Measurements from ENCODE around the gene YKT6.
"Not testable (repeated sequence)": the region's sequence is repeated elsewhere in the genome, so short reads cannot be mapped to it uniquely, and the experiment has no call there.

YKT6 gene

GRCh38 chr7:44172803-44173424 lies 27.9 kb upstream of the YKT6 start:
- no peak for DNase-seq

- DNase-seq = no peak
Observed at GRCh38 chr7:44173911-44174693, 26.7 kb upstream of the YKT6 start.

- not testable (repeated sequence) for DNase-seq
Observed at GRCh38 chr7:44174694-44174948, 26.2 kb upstream of the YKT6 start.

GRCh38 chr7:44175730-44176129 lies 25.0 kb upstream of the YKT6 start:
- DNase-seq = no peak

- DNase-seq = no peak
Observed at GRCh38 chr7:44176486-44176885, 24.3 kb upstream of the YKT6 start.

DNA sequence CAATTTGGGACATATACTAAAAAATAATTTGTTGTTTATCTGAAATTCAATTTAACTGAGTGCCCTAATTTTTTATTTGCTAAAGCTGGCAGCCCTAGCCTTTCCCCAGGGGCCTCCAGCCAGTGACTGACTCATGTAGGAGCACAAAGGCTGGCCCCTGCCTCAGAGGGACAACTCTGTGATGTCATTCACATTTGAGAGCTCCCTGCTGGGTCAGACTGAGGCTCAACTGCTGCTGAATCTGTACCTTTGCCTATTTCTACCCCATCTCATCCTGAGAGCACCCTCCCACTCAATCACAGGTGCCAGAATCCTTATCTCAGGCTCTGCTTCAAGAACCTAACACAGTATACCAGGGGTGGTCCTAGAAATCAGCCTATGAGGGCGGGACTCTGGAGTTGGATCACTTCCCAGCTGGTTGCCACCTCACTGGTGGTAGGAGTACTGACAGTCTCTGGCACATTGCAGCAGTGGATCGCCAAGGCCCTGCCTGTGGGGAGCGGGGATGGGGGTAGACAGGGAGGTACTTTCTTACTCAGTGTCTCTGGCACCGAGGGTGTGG lies 23.1 kb upstream of the YKT6 start:
- no peak for DNase-seq

DNA sequence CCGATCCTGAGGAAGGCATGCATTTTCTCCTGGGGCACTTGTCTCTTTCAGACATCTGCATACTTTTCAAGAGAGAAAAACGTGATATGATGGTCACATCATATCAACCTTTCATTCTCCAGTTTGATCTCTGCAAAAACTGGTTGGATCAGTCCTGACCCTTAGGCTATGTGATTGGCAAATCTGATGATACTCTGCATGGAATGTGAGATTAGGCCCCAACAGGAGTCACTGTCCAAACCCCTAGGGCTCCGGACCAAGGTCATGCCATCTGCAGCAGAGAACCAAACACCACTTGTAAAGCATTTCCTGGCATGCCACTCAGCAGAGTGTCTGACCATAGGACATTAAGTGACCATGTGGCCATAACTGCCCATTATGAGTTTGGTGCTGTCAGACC lies 20.1 kb upstream of the YKT6 start:
- DNase-seq = no peak

DNA sequence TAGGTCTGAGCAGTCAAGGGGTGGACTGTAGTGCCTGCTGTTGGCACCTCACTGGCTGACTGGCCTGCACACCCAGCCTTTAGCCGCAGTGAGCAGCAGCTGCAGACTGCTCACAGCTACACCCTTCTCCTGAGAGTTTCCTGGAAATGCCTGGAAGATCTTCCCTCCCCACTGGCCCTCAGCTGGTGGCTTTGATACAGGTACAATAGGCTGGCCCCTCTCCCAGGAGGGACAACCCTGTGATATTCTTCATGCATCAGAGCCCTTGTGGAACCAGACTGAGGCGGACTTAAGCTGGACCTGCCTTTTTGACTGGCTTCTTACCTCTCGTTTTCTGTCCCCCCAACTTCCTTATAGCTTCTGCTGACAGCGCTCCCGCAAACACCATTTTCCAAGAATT lies 18.0 kb upstream of the YKT6 start:
- DNase-seq = no peak

DNA sequence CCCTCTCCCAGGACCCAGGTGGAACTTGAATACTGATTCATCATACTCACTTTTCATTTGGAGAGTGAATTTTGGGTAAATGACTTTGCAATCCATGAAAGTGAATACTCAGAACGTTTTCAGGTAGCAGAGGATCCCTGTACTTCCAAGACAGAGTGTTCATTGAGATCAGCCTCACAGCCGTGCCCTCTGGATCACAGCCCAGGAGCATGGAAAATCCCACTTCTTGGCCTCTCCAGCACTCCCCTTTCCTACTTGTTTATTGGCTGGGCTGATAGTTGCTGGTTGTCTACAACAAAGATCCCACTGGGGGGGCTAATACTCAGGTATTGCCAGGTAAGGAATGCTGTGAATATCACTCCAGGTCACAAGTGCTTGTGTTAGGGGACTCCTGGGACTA lies 17.4 kb upstream of the YKT6 start:
- no peak for DNase-seq

GRCh38 chr7:44184206-44184872 lies 16.4 kb upstream of the YKT6 start:
- no peak for DNase-seq

GRCh38 chr7:44184873-44185446 lies 15.8 kb upstream of the YKT6 start:
- no peak for DNase-seq

- no peak for DNase-seq
Observed at GRCh38 chr7:44185729-44186128, 15.0 kb upstream of the YKT6 start.

- DNase-seq = no peak
Observed at GRCh38 chr7:44186736-44187135, 14.0 kb upstream of the YKT6 start.

- no peak for DNase-seq
Observed at GRCh38 chr7:44187636-44188416, 13.0 kb upstream of the YKT6 start.

GRCh38 chr7:44188480-44189225 lies 12.1 kb upstream of the YKT6 start:
- DNase-seq = no peak

- no peak for DNase-seq
Observed at GRCh38 chr7:44189286-44189992, 11.3 kb upstream of the YKT6 start, which contains the start of gene GCK. Gene GCK, minus strand, starts transcription at chr7:44189439. Its CDS starts 486 bp downstream, at chr7:44188953.

DNA sequence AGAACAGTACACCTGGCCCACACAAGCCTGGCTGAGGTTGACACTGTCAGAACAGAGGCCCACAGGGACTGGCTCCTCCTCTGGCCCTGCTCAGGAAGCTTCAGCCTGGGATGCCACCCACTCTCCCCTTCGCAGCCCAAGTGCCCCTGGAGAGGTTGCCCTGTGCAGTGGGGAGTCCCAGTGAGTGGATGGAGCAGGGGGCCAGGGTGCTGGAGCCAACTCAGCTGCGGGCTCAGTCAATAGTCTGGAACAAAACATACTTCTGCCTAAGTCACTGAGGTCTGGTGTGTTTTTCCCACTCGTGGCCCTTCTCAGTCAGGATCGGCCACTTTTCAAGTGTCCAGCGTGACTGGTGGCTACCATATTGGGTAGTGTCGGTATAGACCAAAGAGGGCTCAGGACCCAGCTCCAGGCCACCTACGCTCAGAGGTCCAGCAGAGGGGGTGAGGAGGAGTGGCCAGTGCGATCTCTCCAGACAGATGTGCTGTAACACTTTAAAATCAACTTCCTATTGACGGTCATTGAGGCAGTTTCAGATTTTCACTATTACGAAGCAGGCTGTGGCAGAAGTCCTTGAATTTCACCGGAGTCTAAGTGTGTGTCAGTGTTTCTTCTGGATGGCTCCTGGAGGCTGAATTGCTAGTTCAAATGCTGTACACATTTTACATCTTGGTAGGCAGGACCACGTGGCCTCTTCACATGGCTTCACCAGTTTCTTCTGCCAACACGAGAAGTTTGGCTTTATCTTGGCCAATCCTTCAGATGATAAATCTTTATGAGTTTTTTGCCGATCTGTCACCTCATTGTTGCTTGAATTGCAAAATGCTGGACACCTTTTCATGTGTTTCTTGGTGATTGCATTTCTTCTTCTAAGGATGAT lies 10.5 kb upstream of the YKT6 start:
- DNase-seq = no peak

DNA sequence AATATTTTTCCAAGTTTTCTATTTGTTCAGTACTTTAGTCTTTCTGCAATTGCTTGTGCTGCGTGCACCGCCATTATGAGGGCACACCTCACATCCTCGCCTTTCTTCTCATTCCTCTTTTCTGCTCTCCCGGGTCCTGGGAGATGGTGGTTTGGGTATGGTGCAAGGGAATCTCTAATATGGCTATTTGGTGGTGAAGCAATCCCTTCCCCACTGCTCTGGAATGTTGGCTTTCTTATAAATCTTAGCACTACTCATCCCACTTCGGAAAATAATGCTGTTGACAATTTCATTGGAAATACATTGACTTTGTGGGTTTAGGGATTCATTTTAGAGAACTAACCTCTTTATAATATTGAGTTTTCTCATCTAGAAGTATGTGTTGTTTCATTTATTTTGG lies 9.6 kb upstream of the YKT6 start:
- no peak for DNase-seq

GRCh38 chr7:44193011-44193802 lies 7.6 kb upstream of the YKT6 start:
- no peak for DNase-seq

DNA sequence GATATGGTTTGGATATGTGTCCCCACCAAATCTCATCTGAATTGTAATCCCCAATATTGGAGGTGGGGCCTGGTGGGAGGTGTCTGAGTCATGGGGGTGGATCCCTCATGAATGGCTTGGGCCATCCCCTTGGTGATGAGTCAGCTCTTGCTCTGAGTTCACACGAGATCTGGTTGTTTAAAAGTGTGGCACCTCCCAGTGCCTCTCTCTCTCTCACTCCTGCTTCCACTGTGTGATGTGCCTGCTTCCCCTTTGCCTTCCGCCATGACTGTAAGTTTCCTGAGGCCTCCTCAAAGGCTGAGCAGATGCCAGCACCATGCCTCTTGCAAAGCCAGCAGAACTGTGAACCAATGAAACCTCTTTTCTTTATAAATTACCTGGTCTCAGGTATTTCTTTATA lies 6.7 kb upstream of the YKT6 start:
- no peak for DNase-seq

Measured in NCI-H526 (cell line).